ENCODE data around the gene EIF4E1B. TPM values are rescaled to one million over a fixed set of nuclear protein-coding genes. Genes with fewer than 3 reads are reported as not detected.

EIF4E1B gene
- total RNA-seq, 1 donor from 2014 or later: not detected

DNA sequence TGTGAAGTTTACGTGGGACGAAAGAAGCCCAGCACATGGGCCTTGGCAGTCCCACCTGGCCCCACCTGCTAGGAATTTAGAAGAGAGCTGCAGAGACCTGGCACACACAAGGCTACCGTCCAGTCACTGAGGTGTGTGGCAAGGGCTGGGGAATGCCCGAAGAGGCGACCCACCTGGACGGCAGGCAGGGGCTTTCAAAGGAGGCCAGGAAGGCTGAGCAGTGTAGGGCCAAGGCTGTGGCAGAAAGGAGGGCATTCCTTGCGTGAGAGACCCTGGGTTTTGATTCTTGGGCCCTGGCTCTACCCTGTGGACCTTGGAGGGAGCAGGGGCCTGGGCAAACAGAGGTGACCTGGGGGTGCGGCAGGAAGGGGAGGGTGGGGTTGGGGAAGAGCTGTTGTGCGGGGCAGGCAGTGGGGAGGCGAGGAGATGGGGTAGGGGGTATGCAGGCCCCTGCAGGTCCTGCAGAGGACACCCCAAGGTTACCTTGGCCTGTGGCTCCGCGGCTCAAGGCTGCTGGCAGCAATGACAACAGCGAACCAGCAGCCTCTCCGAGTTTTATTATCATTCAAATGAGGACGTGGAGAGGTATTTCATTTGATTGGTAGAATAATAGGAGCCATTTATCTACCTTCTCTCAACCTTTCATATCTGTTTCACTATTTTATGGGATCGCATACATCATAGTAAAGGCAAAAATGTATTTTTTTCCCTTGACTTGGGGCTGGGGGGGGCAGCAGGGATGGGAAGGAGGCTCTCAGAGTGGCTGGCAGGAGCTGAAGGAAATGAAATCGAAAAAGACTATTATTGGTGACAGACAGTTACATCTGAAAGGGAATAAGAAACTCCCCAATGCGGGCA is 41.6 kb downstream of the EIF4E1B start:
- no peak overlapping the region for H3K4me3 Mint-ChIP-seq
- no peak overlapping the region for H3K27ac Mint-ChIP-seq

DNA sequence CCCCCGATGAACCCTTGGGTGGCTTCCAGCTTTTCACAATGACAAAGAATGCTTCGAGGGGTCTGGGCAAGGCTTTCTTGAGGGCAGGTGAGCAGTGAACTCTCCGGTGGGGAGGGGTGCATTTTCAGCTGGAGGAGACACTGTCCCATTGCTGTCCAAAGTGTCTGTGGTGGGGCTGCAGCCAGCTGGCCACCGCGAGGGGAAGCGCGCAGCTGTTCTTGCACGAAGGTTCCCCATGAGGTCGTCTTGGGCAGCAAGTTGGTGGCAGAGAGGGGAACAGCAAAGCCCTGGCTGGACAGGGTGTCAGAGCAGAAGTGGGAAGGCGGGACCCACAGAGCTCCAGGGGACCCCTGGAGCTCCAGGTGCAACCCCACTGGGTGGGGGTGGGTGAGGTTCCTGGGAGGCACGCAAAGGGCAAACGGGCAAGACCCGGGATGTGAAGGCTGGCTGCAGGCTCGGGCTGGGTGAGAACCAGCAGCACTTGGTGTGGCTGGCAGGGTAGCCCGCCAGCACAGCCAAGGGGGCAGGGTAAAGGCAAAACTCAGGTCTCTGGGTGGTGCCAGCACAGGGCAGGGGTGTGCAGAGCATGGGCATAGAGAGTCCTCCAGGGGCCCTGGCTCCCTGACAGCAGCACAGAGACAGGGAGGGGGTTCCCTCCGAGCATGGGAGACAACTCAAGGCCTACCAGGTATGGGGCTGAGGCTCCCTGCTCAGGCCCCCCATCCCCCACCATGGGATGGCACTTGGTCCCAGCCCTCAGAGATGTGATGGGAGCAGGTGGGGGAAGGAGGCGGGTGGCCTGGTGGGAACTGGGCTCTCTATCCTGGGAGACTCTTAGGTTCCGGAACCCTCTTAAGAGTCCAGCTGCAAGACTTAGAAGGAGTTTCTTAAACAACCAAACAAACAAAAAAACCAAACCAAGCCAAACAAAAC is 43.4 kb downstream of the EIF4E1B start:
- no peaks in the 10 kb centered on the region for H3K9me3 Mint-ChIP-seq
- DNase-seq (ENCODE audit: extremely low spot score, unreplicated experiment): no peak
- H3K27ac Mint-ChIP-seq: no peak overlapping the region
- no peak overlapping the region for H3K4me3 Mint-ChIP-seq
- peaks cover 5% of the 10 kb centered on the region for H3K4me1 Mint-ChIP-seq (ENCODE audit: unreplicated experiment)
- TF ChIP-seq, protein P1, sequence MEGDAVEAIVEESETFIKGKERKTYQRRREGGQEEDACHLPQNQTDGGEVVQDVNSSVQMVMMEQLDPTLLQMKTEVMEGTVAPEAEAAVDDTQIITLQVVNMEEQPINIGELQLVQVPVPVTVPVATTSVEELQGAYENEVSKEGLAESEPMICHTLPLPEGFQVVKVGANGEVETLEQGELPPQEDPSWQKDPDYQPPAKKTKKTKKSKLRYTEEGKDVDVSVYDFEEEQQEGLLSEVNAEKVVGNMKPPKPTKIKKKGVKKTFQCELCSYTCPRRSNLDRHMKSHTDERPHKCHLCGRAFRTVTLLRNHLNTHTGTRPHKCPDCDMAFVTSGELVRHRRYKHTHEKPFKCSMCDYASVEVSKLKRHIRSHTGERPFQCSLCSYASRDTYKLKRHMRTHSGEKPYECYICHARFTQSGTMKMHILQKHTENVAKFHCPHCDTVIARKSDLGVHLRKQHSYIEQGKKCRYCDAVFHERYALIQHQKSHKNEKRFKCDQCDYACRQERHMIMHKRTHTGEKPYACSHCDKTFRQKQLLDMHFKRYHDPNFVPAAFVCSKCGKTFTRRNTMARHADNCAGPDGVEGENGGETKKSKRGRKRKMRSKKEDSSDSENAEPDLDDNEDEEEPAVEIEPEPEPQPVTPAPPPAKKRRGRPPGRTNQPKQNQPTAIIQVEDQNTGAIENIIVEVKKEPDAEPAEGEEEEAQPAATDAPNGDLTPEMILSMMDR (conservative IDR thresholded peaks at IDR 0.05): no peak
- no peaks in the 10 kb centered on the region for H3K36me3 Mint-ChIP-seq
- peaks cover 14% of the 10 kb centered on the region for H3K27me3 Mint-ChIP-seq

More for the DNA sequence above, 41.6 kb downstream of the EIF4E1B start:
- Mint-ChIP-seq H3K9me3 (no peaks in the 10 kb centered on the region), H3K36me3 (no peaks in the 10 kb centered on the region), H3K27me3 (peaks cover 12% of the 10 kb centered on the region), H3K4me1 (ENCODE audit: unreplicated experiment) (peaks cover 5% of the 10 kb centered on the region)
- TF ChIP-seq, protein P1 (conservative IDR thresholded peaks at IDR 0.05): no peak
- DNase-seq (ENCODE audit: extremely low spot score, unreplicated experiment): no peak

DNA sequence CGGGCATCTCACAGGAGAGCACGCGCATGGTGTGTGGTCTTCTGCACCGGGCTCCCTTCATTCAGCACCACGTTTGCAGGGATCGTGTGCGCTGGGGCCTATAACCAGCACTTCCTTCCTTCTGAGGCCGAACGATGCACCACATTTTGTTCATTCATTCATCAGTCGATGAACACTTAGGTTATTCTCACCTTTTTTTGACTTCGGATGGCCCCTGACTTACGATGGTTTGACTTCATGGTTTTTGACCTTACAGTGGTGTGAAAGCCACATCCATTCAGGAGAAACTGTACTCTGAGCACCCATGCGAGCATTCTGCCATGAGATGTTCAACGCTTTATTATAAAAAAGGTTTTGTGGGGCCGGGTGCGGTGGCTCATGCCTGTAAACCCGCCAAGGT is 44.3 kb downstream of the EIF4E1B start:
- Mint-ChIP-seq H3K4me1 (ENCODE audit: unreplicated experiment) (peaks cover 5% of the 10 kb centered on the region), H3K9me3 (no peaks in the 10 kb centered on the region), H3K36me3 (no peaks in the 10 kb centered on the region), H3K4me3 (no peak overlapping the region), H3K27me3 (peaks cover 14% of the 10 kb centered on the region), H3K27ac (no peak overlapping the region)
- DNase-seq (ENCODE audit: extremely low spot score, unreplicated experiment): no peak
- TF ChIP-seq, protein P1 (conservative IDR thresholded peaks at IDR 0.05): no peak

DNA sequence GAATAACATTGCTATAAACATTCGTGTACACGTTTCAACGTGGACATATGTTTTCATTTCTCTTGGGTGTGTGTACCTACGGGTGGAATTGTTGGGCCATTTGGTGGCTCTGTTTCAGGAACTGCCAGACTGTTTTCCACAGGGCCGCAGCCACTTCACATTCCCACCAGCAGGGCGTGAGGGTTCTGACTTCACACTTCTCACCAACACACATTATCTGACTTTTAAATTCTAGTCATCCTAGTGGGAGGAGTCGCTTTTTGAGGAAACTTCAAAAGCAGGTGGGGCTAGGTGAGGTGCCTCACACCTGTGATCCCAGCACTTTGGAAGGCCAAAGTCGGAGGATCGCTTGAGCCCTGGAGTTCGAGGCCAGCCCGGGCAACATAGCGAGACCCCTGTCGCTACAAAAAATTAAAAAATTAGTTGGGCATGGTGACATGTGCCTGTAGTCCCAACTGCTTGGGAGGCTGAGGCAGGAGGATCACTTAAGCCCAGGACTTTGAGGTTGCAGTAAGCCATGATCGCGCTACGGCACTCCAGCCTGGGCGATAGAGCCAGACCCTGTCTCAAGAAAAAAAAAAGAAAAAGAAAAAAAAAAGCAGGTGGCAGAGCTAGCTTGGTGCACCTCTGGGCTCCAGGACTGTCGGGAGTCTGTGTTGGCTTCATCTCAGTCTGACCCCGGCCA is 45.3 kb downstream of the EIF4E1B start:
- DNase-seq (ENCODE audit: extremely low spot score, unreplicated experiment): no peak
- Mint-ChIP-seq H3K9me3 (no peaks in the 10 kb centered on the region), H3K27me3 (peaks cover 15% of the 10 kb centered on the region), H3K27ac (no peak overlapping the region), H3K36me3 (no peaks in the 10 kb centered on the region), H3K4me1 (ENCODE audit: unreplicated experiment) (peaks cover 5% of the 10 kb centered on the region), H3K4me3 (no peak overlapping the region)
- TF ChIP-seq, protein P1 (conservative IDR thresholded peaks at IDR 0.05): peak; percentile 79

DNA sequence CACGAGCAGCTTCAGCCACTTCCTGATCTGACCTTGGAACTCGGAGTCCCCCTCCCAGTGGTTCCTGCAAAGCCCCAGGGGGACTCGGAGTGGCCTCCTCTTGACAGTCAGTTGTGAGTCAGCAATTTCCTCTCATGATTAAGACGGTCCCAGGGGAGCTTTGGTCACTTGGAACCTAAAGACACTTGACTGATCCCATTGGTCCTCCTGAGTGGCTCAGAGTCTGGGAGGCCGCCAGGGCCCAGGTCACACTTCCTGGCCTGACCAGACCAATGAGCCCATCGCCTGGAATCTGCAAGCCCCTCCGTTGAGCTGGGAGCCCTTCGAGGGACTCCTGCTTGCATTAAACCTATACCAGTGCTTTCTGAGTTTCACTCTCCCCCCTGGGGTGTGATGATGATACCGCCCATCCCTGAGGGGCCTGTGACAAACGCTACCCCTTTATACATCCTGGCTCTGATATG is 45.9 kb downstream of the EIF4E1B start:
- Mint-ChIP-seq H3K27ac (no peak overlapping the region), H3K4me3 (no peak overlapping the region), H3K36me3 (no peaks in the 10 kb centered on the region), H3K9me3 (no peaks in the 10 kb centered on the region), H3K4me1 (ENCODE audit: unreplicated experiment) (peaks cover 5% of the 10 kb centered on the region), H3K27me3 (peaks cover 13% of the 10 kb centered on the region)
- no peak for DNase-seq (ENCODE audit: extremely low spot score, unreplicated experiment)
- TF ChIP-seq, protein P1 (conservative IDR thresholded peaks at IDR 0.05): no peak
